ENCODE data around the gene SPON1.

Gene SPON1

DNA sequence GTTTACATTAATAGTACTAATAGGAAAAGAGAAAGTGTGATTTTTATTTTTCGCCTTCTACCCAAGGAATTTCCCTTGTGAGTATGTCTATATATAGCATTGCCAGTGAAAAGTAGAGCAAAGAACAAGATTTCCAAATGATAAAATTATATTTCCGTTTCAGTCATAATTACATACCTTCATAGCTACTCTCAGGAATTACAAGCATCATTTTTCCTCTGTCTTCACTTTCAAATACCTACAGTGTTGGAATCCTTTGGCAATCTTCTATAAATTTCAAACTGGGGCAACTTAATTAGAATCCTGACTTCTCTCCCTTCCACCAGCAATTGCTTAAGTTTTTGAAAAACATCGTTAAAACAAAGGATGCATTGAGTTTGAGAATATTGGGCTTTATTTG is 35.5 kb upstream of the SPON1 start:
- no peak for TF ChIP-seq REST (IDR thresholded peaks at IDR 0.05; ENCODE audit: insufficient read depth in 1 of 2, low read depth in 2 of 2, low read length in 2 of 2)
- TF ChIP-seq SIN3A (IDR thresholded peaks at IDR 0.05; ENCODE audit: borderline replicate concordance, insufficient read depth, low read length): no peak
- no peak for TF ChIP-seq FOXP2 (optimal IDR thresholded peaks at IDR 0.05; ENCODE audit: borderline replicate concordance, extremely low read depth, extremely low read length, insufficient read depth)
- no peak for TF ChIP-seq TAF1 (IDR thresholded peaks at IDR 0.05; ENCODE audit: borderline replicate concordance, insufficient read depth, low read length)
- no peak for TF ChIP-seq POLR2AphosphoS5 (IDR thresholded peaks at IDR 0.05; ENCODE audit: low read depth, low read length)

DNA sequence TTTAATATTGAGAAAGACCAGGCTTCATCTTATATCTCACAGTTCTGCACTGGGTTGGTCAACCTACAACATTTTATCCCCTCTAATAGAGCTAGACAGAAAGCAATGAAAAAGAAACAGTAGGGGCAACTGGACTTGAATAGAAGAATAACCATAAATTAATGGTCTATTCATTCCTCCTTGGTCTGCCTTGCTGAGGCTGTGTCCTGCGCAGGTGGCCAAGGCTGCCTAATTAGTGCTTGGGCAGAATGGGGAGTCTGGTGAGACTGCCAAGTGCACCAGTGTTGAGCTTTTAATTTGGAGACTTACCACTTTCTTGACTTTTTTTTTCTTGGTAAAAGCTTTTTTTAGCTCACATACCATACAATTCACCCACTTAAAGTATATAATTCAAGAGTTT is 35.0 kb upstream of the SPON1 start:
- TF ChIP-seq FOXP2 (optimal IDR thresholded peaks at IDR 0.05; ENCODE audit: borderline replicate concordance, extremely low read depth, extremely low read length, insufficient read depth) (no peak), TAF1 (IDR thresholded peaks at IDR 0.05; ENCODE audit: borderline replicate concordance, insufficient read depth, low read length) (no peak), REST (IDR thresholded peaks at IDR 0.05; ENCODE audit: insufficient read depth in 1 of 2, low read depth in 2 of 2, low read length in 2 of 2) (no peak), POLR2AphosphoS5 (IDR thresholded peaks at IDR 0.05; ENCODE audit: low read depth, low read length) (no peak), SIN3A (IDR thresholded peaks at IDR 0.05; ENCODE audit: borderline replicate concordance, insufficient read depth, low read length) (no peak)

DNA sequence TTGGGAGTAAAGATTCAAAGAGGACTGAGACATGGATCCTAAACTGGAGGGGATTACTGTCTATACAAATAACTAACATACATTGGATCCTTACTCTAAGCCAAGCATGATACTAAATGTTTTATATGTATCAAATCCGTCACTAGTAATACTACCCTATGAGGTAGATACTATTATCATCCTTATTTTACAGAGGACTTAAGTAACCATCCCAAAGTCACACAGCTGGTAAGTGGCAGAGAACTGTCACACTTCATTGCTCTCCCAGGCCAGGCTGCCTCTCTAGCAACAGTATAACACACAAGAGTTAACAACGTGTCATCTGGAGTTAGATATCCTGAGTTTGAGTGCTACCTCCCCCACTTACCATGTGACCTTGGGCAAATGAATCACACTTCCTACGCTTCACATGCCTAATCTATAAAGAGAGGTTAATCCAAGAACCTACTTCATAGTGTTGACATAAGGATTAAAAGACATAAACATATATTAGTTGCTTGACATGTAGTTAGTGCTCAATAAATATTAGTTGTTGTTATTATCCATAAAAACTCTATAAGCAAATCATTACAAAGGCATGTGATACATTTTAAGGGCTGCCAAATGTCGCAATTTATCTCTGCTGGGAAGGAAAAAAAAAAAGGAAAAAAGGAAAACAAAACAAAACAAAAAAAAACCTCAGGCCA is 33.8 kb upstream of the SPON1 start:
- TF ChIP-seq SIN3A (IDR thresholded peaks at IDR 0.05; ENCODE audit: borderline replicate concordance, insufficient read depth, low read length): peak; percentile 86; the same call in 1 of the 2 replicates
- no peak for TF ChIP-seq POLR2AphosphoS5 (IDR thresholded peaks at IDR 0.05; ENCODE audit: low read depth, low read length)

DNA sequence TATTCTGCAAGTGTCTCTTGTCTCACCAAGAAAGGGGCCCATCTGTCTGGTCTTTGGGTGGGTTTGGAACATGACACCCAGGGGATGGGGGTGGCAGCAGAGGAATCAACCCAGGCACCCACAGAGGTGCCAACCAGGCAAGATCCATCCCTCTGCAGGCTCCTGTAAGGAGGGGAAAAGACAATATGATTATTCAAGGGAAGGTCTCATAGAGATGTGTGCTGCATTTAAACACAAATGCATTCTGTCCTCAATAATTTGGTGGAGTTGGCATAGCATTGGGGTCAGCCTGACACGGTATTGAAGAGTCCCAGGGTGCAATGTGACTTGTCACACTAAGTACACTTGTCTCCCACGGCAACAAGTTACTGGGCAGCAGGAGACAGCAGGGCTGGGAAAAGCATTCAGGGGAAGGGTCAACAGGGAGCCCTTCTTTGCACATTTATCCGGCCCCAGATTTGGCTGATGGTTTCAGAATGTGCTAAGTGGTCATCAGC is 33.1 kb upstream of the SPON1 start:
- TF ChIP-seq POLR2AphosphoS5 (IDR thresholded peaks at IDR 0.05; ENCODE audit: low read depth, low read length) (no peak), REST (IDR thresholded peaks at IDR 0.05; ENCODE audit: insufficient read depth in 1 of 2, low read depth in 2 of 2, low read length in 2 of 2) (no peak), FOXP2 (optimal IDR thresholded peaks at IDR 0.05; ENCODE audit: borderline replicate concordance, extremely low read depth, extremely low read length, insufficient read depth) (no peak), SIN3A (IDR thresholded peaks at IDR 0.05; ENCODE audit: borderline replicate concordance, insufficient read depth, low read length) (no peak), TAF1 (IDR thresholded peaks at IDR 0.05; ENCODE audit: borderline replicate concordance, insufficient read depth, low read length) (no peak)

GRCh38 chr11:13931356-13931755 is 31.2 kb upstream of the SPON1 start:
- TF ChIP-seq TAF1 (IDR thresholded peaks at IDR 0.05; ENCODE audit: borderline replicate concordance, insufficient read depth, low read length): no peak
- no peak for TF ChIP-seq SIN3A (IDR thresholded peaks at IDR 0.05; ENCODE audit: borderline replicate concordance, insufficient read depth, low read length)
- no peak for TF ChIP-seq REST (IDR thresholded peaks at IDR 0.05; ENCODE audit: insufficient read depth in 1 of 2, low read depth in 2 of 2, low read length in 2 of 2)
- no peak for TF ChIP-seq POLR2AphosphoS5 (IDR thresholded peaks at IDR 0.05; ENCODE audit: low read depth, low read length)
- no peak for TF ChIP-seq FOXP2 (optimal IDR thresholded peaks at IDR 0.05; ENCODE audit: borderline replicate concordance, extremely low read depth, extremely low read length, insufficient read depth)

Measured in PFSK-1 (cell line).